Mesenteric fat pad (tissue), 1 donor: Measurements from ENCODE around the gene ETF1. TPM values are rescaled to one million over a fixed set of nuclear protein-coding genes. Genes with fewer than 3 reads are reported as not detected.

ENCODE experiments used
- DNase-seq: peaks from one replicate; pipeline ENCODE4 v3.0.0-alpha.2; 2020; ENCODE audit warnings: low spot score
- total RNA-seq: library from RNA; stranded (reverse); fragmentation: NEBNext Ultra II Directional; extraction: Animal tissue kit (Norgen Biotek cat#: 25700); gene quantifications from one replicate; pipeline ENCODE4 v1.2.1, GENCODE V29; 2021
- donor health status: DM: yes; HTN: yes; CAD: no.

Gene ETF1
- total RNA-seq, 1 donor from 2014 or later, result 165 TPM

- no peak for DNase-seq
These were observed 20.5 kb upstream of the ETF1 start for GRCh38 chr5:138563340-138564118.

- DNase-seq, result no peak
These were observed 17.9 kb upstream of the ETF1 start for GRCh38 chr5:138560971-138561370.

- DNase-seq, result no peak
These were observed 16.9 kb upstream of the ETF1 start for GRCh38 chr5:138559937-138560336.

- DNase-seq, result no peak
These were observed 14.6 kb upstream of the ETF1 start for GRCh38 chr5:138557677-138558076.

- no peak for DNase-seq
These were observed 11.1 kb upstream of the ETF1 start for GRCh38 chr5:138554143-138554542.

- DNase-seq, result no peak
These were observed 10.5 kb upstream of the ETF1 start for GRCh38 chr5:138553437-138554095.

GRCh38 chr5:138552657-138553056 is 9.6 kb upstream of the ETF1 start:
- DNase-seq, result no peak

GRCh38 chr5:138549414-138549813 is 6.4 kb upstream of the ETF1 start:
- no peak for DNase-seq

- no peak for DNase-seq
These were observed 3.0 kb upstream of the ETF1 start for GRCh38 chr5:138545919-138546562.

GRCh38 chr5:138544181-138545134 is 1.4 kb upstream of the ETF1 start:
- no peak for DNase-seq

GRCh38 chr5:138543730-138544104 is 681 bp upstream of the ETF1 start:
- peak; percentile 92 for DNase-seq

GRCh38 chr5:138542180-138542955 is 668 bp downstream of the ETF1 start:
- DNase-seq, result no peak

- no peak for DNase-seq
These were observed 1.4 kb downstream of the ETF1 start for GRCh38 chr5:138541511-138542179.

- no peak for DNase-seq
These were observed 3.2 kb downstream of the ETF1 start for GRCh38 chr5:138539791-138540190.

- DNase-seq, result no peak
These were observed 4.0 kb downstream of the ETF1 start for GRCh38 chr5:138538943-138539627.

GRCh38 chr5:138536665-138537315 is 6.2 kb downstream of the ETF1 start:
- DNase-seq, result no peak

- DNase-seq, result no peak
These were observed 6.8 kb downstream of the ETF1 start for GRCh38 chr5:138536215-138536614.
